ENCODE results near the gene AIRE. TPM values are rescaled to one million over a fixed set of nuclear protein-coding genes. Genes with fewer than 3 reads are reported as not detected.

The AIRE gene
- total RNA-seq, 1 donor from 2014 or later = 0.25 TPM

DNA sequence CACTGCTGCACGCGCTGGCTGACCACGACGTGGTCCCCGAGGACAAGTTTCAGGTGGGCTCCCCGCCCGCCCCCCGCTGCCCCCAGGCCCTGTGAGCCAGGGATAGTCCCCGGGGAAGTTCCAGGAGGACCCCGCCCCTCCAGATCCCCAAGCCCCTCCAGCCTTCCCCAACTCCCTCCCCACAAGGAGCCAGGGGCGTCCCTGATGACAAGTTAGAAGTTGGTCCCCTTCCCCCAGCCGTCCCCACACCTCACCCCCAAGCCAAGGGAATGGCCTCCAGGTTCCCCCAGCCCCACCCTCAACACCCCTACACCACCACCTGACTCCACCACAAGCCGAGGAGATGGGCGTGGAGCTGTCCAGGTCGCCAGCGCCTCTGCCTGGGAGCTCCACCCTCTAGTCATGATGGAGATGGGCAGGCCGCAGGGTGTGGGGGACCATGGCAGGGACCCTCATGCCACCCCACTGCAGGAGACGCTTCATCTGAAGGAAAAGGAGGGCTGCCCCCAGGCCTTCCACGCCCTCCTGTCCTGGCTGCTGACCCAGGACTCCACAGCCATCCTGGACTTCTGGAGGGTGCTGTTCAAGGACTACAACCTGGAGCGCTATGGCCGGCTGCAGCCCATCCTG, 525 bp downstream of the AIRE start:
- intact Hi-C loops (cut with DNase I) = no loop called here
- no peak for DNase-seq (ENCODE audit: extremely low spot score in 2 of 2)
- H3K4me3 ChIP-seq = peak overlapping the region; percentile 2 to 41
- H3K27me3 ChIP-seq = no peaks in the 10 kb centered on the region
- H3K4me1 ChIP-seq = peaks cover 9% of the 10 kb centered on the region
- no peak overlapping the region for H3K27ac ChIP-seq
- H3K36me3 ChIP-seq = no peaks in the 10 kb centered on the region
- TF ChIP-seq CTCF (IDR thresholded peaks at IDR 0.05) (no peak), POLR2AphosphoS5 (IDR thresholded peaks at IDR 0.05; ENCODE audit: insufficient read depth in 1 of 2, low read depth in 1 of 2) (no peak), POLR2A (IDR thresholded peaks at IDR 0.05) (no peak)
- H3K9me3 ChIP-seq = no peaks in the 10 kb centered on the region

DNA sequence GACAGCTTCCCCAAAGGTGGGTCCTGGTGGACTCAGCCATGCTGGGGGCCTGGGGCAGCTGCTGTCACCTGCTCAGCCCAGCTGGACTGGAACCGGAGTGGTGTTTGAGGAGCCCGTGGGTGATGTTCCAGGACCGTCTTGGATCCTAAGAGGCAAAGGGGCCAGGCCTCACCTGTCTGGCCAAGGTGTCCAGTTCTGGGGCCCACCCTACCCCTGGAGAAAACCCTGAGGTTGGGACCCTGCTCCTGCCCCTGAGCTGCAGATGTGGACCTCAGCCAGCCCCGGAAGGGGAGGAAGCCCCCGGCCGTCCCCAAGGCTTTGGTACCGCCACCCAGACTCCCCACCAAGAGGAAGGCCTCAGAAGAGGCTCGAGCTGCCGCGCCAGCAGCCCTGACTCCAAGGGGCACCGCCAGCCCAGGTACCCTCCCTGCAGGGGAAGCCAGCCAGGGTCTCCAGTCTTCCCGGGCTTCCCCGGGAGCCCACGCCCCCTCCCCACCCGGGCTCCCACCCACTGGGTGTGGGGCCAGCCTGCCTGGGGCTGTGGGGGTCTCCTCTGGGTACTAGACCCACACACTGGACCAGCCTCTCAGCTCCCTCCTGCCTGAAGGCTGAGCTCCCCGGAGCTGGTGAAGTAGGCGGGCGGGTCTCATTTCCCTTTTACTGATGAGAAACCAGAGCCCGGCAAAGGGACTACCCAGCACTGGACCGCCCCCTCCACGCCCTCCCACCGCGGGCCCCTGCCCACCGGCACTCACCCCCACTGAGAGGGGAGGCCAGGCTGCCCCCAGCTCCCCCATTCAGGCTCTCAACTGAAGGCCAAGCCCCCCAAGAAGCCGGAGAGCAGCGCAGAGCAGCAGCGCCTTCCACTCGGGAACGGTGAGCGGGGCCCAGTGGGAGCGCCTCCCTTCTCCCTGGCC, 1.3 kb downstream of the AIRE start:
- no peaks in the 10 kb centered on the region for H3K9me3 ChIP-seq
- peaks cover 9% of the 10 kb centered on the region for H3K4me1 ChIP-seq
- H3K4me3 ChIP-seq = no peak overlapping the region
- no peak overlapping the region for H3K27ac ChIP-seq
- no peaks in the 10 kb centered on the region for H3K36me3 ChIP-seq
- TF ChIP-seq POLR2A (IDR thresholded peaks at IDR 0.05) = no peak
- no peak for TF ChIP-seq POLR2AphosphoS5 (IDR thresholded peaks at IDR 0.05; ENCODE audit: insufficient read depth in 1 of 2, low read depth in 1 of 2)
- no peak for TF ChIP-seq CTCF (IDR thresholded peaks at IDR 0.05)
- intact Hi-C loops (cut with DNase I) = no loop called here
- no peaks in the 10 kb centered on the region for H3K27me3 ChIP-seq
- DNase-seq (ENCODE audit: extremely low spot score in 2 of 2) = no peak

DNA sequence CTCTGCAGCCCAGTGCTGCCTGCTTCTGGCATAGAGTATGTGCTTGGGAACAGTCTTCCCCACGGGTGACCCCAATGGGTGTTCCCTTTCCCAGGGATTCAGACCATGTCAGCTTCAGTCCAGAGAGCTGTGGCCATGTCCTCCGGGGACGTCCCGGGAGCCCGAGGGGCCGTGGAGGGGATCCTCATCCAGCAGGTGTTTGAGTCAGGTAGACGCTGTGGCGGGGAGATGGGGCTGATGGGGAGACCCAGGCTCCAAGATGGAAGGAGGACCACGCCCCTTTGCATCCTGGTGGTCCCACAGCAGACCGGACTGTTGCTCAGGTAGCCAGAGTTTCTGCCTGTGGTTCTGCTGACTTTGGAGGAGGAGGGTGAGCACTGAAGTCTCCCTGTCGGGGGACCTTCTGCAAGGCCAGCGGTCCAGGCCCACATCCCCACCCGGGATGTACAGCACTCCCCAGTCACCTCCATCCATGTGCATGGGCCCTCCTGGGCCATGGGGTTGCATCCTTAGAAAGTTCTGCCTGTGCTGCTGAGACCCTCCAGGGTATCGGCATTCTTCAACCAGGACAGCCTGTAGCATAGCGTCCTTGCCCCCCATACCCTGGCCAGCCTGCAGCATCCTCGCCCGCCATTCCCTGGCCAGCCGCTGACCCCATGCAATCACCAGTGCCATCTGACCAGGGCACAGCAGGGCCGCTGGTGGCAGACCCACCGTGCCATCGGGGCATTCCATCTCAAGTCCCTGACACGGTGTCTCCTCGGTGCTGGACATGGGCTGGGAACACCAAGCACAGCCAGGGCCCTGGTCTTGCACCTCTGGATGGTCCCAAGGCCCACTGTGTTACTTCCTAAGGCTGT, 2.8 kb downstream of the AIRE start:
- peaks cover 9% of the 10 kb centered on the region for H3K4me1 ChIP-seq
- intact Hi-C loops (cut with DNase I) = no loop called here
- no peak overlapping the region for H3K4me3 ChIP-seq
- no peaks in the 10 kb centered on the region for H3K27me3 ChIP-seq
- H3K27ac ChIP-seq = no peak overlapping the region
- no peaks in the 10 kb centered on the region for H3K36me3 ChIP-seq
- H3K9me3 ChIP-seq = no peaks in the 10 kb centered on the region
- DNase-seq (ENCODE audit: extremely low spot score in 2 of 2) = no peak
- TF ChIP-seq POLR2A (IDR thresholded peaks at IDR 0.05) (no peak), CTCF (IDR thresholded peaks at IDR 0.05) (no peak), POLR2AphosphoS5 (IDR thresholded peaks at IDR 0.05; ENCODE audit: insufficient read depth in 1 of 2, low read depth in 1 of 2) (no peak)

DNA sequence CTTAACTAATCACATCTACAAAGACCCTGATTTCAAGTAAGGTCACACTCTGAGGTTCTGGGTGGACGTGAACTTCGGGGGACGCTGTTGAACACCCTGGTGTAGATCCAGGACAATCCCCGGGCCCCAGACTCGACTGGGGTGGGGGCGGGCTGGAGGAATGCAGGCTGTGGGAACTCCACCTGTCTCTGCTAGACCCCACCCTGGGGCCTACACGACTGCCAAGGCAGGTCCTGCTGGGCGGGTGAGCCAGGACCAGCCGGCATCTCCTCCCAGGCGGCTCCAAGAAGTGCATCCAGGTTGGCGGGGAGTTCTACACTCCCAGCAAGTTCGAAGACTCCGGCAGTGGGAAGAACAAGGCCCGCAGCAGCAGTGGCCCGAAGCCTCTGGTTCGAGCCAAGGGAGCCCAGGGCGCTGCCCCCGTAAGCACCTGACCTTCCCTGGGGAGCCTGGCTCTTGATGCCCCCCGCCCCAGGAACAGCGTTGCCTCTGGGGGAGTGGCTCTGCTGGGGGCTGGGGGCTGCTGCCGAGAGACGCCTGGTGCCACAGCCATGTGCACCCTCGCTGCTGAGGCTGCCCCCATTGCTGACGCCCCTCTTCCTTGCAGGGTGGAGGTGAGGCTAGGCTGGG, 3.8 kb downstream of the AIRE start:
- no peak for TF ChIP-seq POLR2A (IDR thresholded peaks at IDR 0.05)
- no peak for TF ChIP-seq POLR2AphosphoS5 (IDR thresholded peaks at IDR 0.05; ENCODE audit: insufficient read depth in 1 of 2, low read depth in 1 of 2)
- no peak for TF ChIP-seq CTCF (IDR thresholded peaks at IDR 0.05)
- H3K4me1 ChIP-seq = peaks cover 13% of the 10 kb centered on the region
- intact Hi-C loops (cut with DNase I) = no loop called here
- no peaks in the 10 kb centered on the region for H3K27me3 ChIP-seq
- no peak for DNase-seq (ENCODE audit: extremely low spot score in 2 of 2)
- H3K36me3 ChIP-seq = no peaks in the 10 kb centered on the region
- no peak overlapping the region for H3K27ac ChIP-seq
- no peaks in the 10 kb centered on the region for H3K9me3 ChIP-seq
- H3K4me3 ChIP-seq = no peak overlapping the region
